NCI-H82 treated with DMSO at 0.1 percent for 48 hours (cell line): Measurements from ENCODE around the gene STXBP6.
"Not testable (repeated sequence)": the region's sequence is repeated elsewhere in the genome, so short reads cannot be mapped to it uniquely, and the experiment has no call there.

Experiments
- DNase-seq: peaks from one replicate; lab custom pipeline; 2025; ENCODE audit not compliant: unreplicated experiment; lab: John Stamatoyannopoulos, UW

Gene STXBP6

GRCh38 chr14:24774187-24774915 is 275.6 kb downstream of the STXBP6 start:
- DNase-seq = no peak

- DNase-seq = not testable (repeated sequence)
These were observed 276.4 kb downstream of the STXBP6 start for GRCh38 chr14:24773564-24773963.

GRCh38 chr14:24766434-24766833 is 283.5 kb downstream of the STXBP6 start:
- no peak for DNase-seq

GRCh38 chr14:24761141-24761540 is 288.8 kb downstream of the STXBP6 start:
- DNase-seq = no peak
